ENCODE measurements around the gene ST6GALNAC4. TPM values are rescaled to one million over a fixed set of nuclear protein-coding genes. Genes with fewer than 3 reads are reported as not detected.

Gene ST6GALNAC4
- total RNA-seq, 1 experiment from 2014 or later = 15.4 TPM

DNA sequence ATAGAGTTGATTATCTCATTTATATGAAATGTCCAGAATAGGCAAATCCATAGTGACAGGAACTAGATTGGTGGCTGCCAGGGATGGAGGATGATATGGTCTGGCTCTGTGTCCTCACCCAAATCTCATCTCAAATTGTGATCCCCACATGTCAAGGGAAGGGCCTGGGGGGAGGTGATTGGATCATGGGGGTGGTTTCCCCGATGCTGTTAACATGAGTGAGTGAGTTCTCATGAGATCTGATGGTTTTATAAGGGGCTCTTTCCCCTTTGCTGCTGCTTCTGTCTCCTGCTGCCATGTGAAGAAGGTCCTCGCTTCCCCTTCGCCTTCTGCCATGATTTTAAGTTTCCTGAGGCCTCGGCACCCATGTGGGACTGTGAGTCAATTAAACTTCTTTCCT is 42.6 kb upstream of the ST6GALNAC4 start:
- H4K20me1 ChIP-seq (ENCODE audit: control insufficient read depth, insufficient read depth, insufficient read length) = peaks cover 3% of the 10 kb centered on the region

More for the DNA sequence above, 42.6 kb upstream of the ST6GALNAC4 start:
- no peak overlapping the region for H3K4me3 Mint-ChIP-seq
- no peak overlapping the region for H2BK20ac ChIP-seq (ENCODE audit: low read depth, low read length, poor library complexity, severe bottlenecking)
- no peak overlapping the region for H3T11ph ChIP-seq (ENCODE audit: low read length)
- H3K27ac Mint-ChIP-seq = peak overlapping the region in 1 of 3 experiments; percentile 92; a peak in 1 of 7 replicates
- H3K4me2 ChIP-seq (ENCODE audit: insufficient read depth, insufficient read length, low read length) = no peak overlapping the region
- no CpG with 5 or more reads among the region's 4 CpGs for WGBS (ENCODE audit: extremely low coverage, insufficient read length, low lambda C conversion rate)
- no peak overlapping the region for H3K56ac ChIP-seq (ENCODE audit: insufficient read length, low read depth, low read length)
- no peak overlapping the region for H2AFZ ChIP-seq (ENCODE audit: low read length)
- no peak for DNase-seq
- H3K23me2 ChIP-seq (ENCODE audit: insufficient read length, low read depth, low read length, poor library complexity, severe bottlenecking) = no peaks in the 10 kb centered on the region
- peaks cover 0 to 9% (median 6%) of the 10 kb centered on the region in 3 experiments; a peak in 5 of 7 replicates for H3K36me3 Mint-ChIP-seq (ENCODE audit: insufficient read depth in 1 of 3, low read depth in 3 of 3)
- H3K9me3 ChIP-seq (ENCODE audit: control insufficient read depth, low read depth, low read length) = no peaks in the 10 kb centered on the region
- H2AK5ac ChIP-seq (ENCODE audit: insufficient read length, low read length) = no peak overlapping the region
- H2BK120ac ChIP-seq (ENCODE audit: low read depth, low read length, poor library complexity, severe bottlenecking) = no peak overlapping the region
- H3K14ac ChIP-seq (ENCODE audit: insufficient read depth, low read length) = no peak overlapping the region
- no peak overlapping the region for H3K18ac ChIP-seq (ENCODE audit: insufficient read length, low read depth, low read length)
- no peaks in the 10 kb centered on the region for H3K27me3 ChIP-seq (ENCODE audit: insufficient read depth, low read length)
- H4K8ac ChIP-seq (replicated peaks; ENCODE audit: insufficient read length, low read depth, low read length) = no peak overlapping the region
- H2BK5ac ChIP-seq (ENCODE audit: insufficient read length, low read length) = no peak overlapping the region
- H3K4me1 Mint-ChIP-seq = peaks cover 46 to 53% of the 10 kb centered on the region in 2 experiments
- H2BK15ac ChIP-seq (ENCODE audit: low read depth, low read length) = no peak overlapping the region
- no peaks in the 10 kb centered on the region for H3K9me3 Mint-ChIP-seq
- H3K79me2 ChIP-seq (ENCODE audit: insufficient read depth, low read length) = peaks cover 9% of the 10 kb centered on the region; the same call in 1 of the 2 replicates
- no peak overlapping the region for H4K91ac ChIP-seq (ENCODE audit: insufficient read length, low read depth, low read length)
- H3K4ac ChIP-seq (ENCODE audit: low read depth, low read length) = no peak overlapping the region
- H3K23ac ChIP-seq (ENCODE audit: insufficient read length, low read depth, low read length) = no peak overlapping the region
- H3K79me1 ChIP-seq (ENCODE audit: insufficient read depth, low read depth, low read length, poor library complexity, severe bottlenecking) = peaks cover 5% of the 10 kb centered on the region
- no peak overlapping the region for H3K27ac ChIP-seq (ENCODE audit: insufficient read length, low read depth, low read length)
- H3K9ac ChIP-seq (ENCODE audit: extremely low read depth, insufficient read length, low read length) = no peak overlapping the region
- TF ChIP-seq, protein P1, sequence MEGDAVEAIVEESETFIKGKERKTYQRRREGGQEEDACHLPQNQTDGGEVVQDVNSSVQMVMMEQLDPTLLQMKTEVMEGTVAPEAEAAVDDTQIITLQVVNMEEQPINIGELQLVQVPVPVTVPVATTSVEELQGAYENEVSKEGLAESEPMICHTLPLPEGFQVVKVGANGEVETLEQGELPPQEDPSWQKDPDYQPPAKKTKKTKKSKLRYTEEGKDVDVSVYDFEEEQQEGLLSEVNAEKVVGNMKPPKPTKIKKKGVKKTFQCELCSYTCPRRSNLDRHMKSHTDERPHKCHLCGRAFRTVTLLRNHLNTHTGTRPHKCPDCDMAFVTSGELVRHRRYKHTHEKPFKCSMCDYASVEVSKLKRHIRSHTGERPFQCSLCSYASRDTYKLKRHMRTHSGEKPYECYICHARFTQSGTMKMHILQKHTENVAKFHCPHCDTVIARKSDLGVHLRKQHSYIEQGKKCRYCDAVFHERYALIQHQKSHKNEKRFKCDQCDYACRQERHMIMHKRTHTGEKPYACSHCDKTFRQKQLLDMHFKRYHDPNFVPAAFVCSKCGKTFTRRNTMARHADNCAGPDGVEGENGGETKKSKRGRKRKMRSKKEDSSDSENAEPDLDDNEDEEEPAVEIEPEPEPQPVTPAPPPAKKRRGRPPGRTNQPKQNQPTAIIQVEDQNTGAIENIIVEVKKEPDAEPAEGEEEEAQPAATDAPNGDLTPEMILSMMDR (conservative IDR thresholded peaks at IDR 0.05) = no peak
- no peaks in the 10 kb centered on the region for H3K27me3 Mint-ChIP-seq (ENCODE audit: low read depth)
- no peak overlapping the region for H4K5ac ChIP-seq (ENCODE audit: insufficient read length, low read depth, low read length)
- no peak overlapping the region for H2BK12ac ChIP-seq (ENCODE audit: insufficient read length, low read depth, low read length)
- H3K4me1 ChIP-seq (ENCODE audit: insufficient read depth, low read length) = peaks cover 3% of the 10 kb centered on the region; the same call in 1 of the 2 replicates

Data from H9 (cell line).